GM19351 (cell line): ENCODE measurements around the gene FBLN2.

ENCODE experiments used
- ATAC-seq: cut with Tn5 transposase; IDR thresholded peaks from one replicate; pipeline ENCODE4 v1.9.1; 2021; ENCODE audit warnings: mild to moderate bottlenecking, moderate library complexity; ENCODE audit not compliant: unreplicated experiment

Gene FBLN2

GRCh38 chr3:13682331-13683013 is 133.5 kb downstream of the FBLN2 start:
- no peak for ATAC-seq

GRCh38 chr3:13683288-13683687 is 134.4 kb downstream of the FBLN2 start:
- no peak for ATAC-seq

- ATAC-seq = no peak
Observed at GRCh38 chr3:13683772-13684171, 134.8 kb downstream of the FBLN2 start.

GRCh38 chr3:13684350-13684749 is 135.4 kb downstream of the FBLN2 start:
- ATAC-seq = no peak

- no peak for ATAC-seq
Observed at GRCh38 chr3:13684854-13685253, 135.9 kb downstream of the FBLN2 start.

GRCh38 chr3:13685721-13686120 is 136.8 kb downstream of the FBLN2 start:
- no peak for ATAC-seq

GRCh38 chr3:13686367-13687160 is 137.6 kb downstream of the FBLN2 start:
- no peak for ATAC-seq

- ATAC-seq = no peak
Observed at GRCh38 chr3:13687517-13687943, 138.6 kb downstream of the FBLN2 start.
